Fibroblast of skin of right quadriceps (primary cell): Measurements from ENCODE around the gene RANBP2.

Experiments
- DNase-seq: peaks from one replicate; pipeline ENCODE4 v3.0.0-alpha.2; 2013

The RANBP2 gene

DNA sequence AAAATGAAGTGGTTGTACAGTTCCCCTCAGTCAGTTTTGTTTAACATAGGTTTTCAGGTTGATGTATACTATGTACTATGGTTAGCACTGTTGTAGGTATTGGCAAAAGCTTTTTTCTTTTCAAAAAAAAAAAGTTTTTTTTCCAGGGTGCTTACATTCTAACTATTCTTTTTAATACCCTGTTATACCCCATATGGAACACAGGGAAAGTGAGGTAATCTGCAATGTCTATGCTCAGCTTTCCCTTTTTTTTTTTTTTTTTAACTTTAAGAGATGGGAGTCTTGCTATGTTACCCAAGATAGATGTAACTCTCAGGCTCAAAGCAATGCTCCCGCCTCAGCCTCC lies 66.7 kb downstream of the RANBP2 start:
- DNase-seq, result no peak

DNA sequence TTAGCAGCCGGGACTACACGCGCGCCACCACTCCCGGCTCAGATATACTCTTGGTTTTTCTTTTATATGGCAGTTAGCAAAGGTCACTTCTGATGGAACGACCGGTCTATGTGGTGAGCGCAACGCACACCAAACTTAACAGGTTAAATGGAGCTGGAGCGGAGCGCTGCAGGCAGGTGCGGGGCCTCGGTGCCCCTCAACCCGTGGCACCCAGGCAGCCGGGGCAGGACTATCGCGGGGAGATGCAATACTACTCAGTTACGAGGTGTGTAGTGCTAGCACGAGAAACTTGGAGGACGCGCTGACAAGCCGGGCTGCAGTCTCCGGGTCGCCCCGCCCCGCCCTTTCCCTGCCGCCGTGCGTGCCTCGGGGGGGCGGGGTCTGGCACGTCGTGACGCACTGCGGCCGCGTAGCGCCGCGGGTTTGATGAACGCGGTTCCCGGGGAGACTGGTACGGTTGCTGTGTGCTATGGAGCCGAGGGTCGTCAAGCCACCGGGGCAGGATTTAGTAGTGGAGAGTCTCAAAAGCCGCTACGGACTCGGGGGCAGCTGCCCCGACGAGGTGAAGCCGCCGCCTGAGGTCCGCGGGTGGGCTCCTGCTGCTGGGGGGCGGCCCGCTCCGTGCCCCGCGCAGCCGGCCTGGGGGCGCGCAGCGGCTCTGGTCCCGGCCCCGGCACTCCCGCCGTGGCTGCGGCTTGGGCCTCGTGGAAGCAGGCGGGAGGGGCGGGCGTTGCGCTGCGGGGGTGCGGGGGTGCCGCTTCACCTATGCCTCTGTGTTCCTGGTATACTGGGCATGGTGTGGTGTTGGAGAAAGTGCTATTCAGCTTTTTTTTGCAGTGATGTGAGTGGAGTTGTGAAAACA lies 67.3 kb downstream of the RANBP2 start, which contains the start of gene CCDC138:
Gene CCDC138, plus strand, starts transcription at position 418 of the 862 bp plus-strand sequence. Its CDS starts 52 bp downstream, at position 470.
- DNase-seq, result peak; percentile 86

DNA sequence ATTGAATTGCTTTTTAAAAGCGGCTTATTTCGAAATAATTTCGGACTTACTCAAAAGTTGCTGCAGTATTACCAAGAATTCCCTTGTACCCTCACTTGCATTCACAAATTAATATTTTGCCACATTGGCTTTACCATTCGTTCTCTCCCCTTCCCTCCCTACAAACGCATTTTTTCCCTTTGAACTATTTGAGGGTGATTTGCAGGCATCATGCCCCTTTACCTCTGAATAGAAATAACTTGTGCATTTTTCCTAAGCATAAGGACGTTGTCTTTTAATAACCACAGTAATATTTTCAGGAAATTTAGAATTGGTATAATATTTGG lies 67.9 kb downstream of the RANBP2 start:
- DNase-seq, result no peak

DNA sequence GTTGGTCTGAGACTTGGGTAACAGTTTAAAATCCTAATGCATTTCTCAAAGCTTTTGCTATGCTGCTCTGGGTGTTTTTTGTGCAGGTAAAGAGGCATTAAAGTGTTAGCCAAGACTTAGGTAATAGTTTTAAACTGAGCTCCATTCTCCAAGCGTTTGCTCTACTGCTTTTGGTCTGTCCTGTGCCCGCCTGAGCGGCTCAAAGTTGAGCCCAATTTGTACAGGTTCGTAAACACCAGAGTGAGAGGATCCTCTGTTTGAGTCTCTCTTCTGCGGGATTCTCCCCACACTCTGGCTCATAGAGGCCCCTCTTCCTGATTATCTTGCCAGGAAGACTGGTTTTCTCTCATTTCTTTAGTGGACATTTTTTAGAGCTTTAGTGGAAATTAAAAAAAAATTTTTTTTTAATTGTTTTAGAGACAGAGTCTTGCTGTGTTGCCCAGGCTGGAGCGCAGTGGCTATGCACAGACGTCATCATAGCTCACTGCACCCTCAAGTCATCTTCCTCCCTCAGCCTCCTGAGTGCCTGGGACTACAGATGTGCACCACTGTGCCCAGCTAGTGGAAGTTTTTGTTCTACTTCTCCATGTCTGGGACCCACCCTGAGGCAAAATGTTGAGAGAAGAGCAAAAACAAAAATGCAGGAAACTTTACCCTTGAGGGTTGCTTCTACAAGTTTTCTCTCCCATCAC lies 83.9 kb downstream of the RANBP2 start:
- no peak for DNase-seq

DNA sequence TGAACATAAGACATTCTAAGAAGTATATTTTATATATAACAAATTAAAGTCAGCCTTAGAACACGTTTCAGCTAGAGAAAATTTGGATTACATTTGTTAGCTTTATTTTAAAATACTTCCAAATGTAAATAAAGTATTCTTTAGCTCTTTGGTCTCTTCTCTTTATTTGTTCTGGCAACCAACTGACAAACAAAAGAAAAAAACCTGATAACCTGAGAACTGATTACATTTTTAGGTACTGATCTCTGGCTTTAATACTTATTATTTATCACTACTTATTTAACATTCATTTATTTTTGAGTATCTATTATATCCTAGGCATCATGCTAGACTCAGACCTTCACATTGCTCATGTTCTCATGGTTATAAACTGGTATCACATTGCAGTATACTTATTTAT lies 85.8 kb downstream of the RANBP2 start:
- DNase-seq, result no peak

DNA sequence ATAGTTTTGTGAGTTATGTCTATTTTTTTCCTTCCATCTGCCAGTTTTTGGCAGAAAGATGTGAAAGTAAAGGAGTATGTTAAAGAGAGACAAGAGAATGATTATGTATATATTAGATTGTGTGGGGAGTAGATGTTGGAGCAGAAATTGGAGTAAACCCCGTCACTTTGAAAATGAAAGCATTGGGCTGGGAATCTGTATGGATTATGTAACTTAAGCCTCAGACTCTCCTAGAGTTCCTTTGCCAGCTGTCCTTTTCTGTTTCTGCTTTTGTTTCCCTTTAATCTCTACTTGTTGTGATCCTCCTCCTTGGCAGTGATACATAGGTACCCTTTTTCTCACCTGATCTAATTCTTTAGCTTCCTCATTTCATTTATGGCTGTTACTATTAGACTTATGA lies 86.5 kb downstream of the RANBP2 start:
- no peak for DNase-seq

DNA sequence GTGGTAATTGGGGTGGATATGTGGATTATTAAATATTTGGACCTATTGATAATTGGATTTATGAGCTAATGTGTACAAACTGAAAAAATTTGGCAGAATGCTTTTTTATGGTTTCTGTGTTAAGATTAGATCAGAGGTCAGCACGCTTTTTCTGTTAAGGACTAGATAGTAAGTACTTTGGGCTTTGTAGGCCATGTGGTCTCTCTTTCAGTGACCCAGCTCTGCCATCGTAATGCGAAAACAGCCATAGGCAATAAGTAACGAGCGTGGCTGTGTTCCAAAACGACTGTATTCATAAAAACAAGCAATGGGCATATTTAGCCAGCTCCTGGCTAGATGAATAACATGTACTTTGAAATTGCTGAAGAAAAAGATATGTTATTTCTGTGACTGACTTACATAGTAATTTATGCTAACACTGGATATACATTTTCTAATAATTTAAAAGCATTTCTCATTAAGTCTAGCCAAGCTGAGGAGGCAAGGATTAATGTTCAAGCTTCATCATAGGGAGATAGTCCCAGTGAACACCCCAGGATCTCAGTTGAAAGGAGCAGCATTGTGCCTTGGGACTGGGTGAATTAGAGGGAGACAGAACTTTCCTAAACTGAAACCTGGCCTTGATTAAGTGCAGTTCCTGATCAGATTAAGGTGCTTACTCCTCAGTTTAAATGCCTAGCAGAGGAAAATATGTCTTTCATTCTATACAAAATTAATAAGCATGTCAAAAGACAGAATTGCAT lies 87.3 kb downstream of the RANBP2 start:
- no peak for DNase-seq

DNA sequence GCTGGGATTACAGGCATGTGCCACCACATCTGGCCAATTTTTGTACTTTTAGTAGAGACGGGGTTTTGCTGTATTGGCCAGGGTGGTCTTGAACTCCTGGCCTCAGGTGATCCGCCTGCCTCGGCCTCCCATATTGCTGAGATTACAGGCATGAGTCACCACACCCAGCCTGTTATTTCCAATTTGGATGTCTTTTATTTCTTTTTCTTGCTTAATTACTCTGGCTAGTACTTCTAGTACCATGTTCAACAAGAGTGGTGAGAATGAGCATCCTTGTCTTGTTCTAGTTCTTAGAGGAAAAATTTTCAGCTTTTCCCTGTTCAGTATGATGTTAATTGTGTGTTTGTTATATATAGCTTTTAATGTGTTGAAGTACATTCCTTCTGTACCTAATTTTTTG lies 90.7 kb downstream of the RANBP2 start:
- DNase-seq, result no peak

DNA sequence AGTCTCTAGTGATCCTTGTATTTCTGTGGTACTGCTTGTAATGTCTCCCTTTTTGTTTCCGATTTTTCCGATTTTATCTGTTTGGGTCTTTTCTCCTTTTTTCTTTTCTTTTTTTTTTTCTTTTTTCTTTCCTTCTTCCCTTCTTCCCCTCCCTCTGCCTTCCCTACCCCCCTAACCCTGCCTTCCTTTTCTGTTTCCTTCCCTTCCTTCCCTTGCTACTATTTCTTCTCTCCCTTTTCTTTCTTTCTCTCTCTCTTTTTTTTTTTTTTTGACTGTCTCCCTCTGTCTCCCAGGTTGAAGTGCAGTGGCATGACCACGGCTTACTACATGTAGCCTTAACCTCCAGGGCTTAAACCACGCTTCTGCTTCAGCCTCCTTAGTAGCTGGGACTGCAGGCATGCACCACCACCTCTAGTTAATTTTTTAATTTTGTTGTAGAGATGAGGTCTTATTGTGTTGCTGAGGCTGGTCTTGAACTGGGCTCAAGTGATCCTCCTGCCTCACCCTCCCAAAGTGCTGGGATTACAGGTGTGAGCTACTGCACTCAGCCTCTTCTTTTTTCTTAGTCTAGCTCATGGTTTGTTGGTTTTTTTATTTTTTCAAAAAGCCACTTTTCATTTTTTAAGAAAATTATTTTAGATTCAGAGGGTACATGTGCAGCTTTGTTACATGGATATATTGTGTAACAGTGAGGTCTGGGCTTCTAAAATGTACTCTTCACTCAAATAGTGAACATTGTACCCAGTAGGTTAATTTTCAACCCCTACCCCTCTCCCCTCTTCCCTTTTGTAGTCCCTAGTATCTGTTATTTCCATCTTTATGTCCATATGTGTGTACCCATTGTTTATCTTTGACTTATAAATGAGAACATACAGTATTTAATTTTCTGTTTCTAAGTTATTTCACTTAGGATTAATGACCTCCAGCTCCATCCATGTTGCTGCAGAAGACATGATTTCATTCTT lies 92.0 kb downstream of the RANBP2 start:
- no peak for DNase-seq

DNA sequence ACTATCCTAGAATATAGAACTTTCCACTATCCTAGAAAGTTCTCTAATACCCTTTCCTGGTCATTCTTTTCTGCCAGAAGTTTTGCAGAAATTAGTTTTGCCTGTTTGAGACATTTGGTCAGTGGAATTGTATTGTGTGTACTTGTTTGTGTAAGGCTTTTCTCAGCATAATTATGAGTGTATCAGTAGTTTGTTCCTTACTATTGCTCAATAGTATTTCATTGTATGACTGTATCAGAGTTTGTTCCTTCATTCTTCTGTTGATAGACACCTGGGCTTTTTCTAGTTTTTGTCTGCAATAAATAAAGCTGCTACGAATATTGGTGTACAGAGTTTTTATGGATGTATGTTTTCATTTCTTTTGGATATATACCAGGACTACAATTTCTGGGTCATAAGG lies 94.5 kb downstream of the RANBP2 start:
- DNase-seq, result no peak

DNA sequence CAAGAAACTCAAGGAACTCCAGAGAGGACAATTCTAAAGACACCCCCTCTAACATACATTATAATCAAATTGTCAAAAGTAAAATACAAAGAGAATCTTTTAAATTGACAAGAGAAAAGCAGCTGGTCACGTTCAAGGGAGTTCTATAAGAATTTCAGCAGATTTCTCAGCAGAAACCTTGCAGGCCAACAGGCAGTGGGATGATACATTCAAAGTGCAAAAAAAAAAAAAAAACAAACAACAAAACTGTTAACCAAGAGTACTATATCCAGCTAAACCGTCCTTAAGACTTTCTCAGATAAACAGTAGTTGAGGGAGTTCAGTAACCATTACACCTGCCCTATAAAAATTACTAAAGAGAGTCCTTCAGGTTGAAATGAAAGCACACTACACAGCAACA lies 101.2 kb downstream of the RANBP2 start:
- no peak for DNase-seq

DNA sequence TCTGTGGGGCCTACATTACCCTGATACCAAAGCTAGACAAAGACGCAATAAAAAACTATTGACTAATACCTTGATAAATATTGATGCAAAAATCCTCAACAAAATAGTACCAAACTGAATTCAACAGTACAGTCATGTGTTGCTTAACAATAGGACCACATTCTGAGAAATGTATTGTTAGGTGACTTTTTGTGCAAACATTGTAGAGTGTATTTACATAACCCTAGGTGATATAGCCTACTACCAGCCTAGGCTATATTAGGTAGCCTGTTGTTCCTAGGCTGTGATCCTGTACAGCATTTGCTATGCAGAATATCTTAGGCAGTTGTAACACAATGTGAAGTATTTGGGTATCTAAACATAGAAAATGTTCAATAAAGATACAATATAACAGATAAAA lies 104.0 kb downstream of the RANBP2 start:
- DNase-seq, result no peak

DNA sequence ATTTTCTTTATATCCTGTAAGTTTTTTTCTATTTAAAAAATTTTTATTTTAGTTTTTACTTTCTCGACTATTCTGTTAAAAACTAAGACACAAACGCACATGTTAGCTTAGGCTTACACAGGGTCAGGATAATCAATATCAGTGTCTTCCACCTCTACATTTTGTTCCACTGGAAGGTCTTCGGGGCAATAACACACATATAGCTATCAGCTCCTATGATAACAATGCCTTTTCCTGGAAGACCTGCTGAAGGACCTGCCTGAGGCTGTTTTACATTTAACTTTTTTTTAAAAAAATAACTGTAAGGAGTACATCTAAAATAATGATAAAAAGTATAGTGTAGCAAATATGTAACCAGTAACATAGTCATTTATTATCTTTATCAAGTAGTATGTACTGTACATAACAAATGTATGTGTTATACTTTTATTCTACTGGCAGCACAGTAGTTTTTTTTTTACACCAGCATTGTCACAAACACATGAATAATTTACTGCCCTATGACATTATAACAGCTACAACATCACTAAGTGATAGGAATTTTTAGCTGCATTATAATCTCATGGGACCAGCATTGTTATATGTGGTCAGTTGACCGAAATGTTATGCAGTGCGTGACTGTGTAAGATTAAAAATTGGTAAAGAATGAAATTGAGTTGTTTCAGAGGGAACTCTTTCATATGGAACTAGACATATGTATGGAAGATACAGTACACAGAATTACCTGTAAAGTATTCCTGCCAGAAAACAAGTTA lies 105.2 kb downstream of the RANBP2 start:
- DNase-seq, result no peak

DNA sequence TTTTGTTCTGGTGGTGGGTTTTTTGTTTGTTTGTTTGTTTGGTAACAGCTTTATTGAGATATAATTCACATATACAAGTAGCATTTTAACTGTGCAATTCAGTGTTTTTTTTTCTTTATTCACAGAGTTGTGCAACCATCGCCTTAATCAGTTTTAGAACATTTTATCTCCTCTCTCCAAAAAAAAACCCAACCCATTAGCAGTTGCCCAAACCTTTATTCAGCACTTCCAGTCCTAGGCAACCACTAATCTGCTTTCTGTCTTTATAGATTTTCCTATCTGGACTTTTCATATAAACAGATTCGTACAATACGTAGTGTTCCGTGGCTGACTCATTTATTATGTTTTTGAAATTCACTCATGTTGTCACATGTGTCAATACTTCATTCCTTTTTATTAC lies 106.0 kb downstream of the RANBP2 start:
- no peak for DNase-seq

DNA sequence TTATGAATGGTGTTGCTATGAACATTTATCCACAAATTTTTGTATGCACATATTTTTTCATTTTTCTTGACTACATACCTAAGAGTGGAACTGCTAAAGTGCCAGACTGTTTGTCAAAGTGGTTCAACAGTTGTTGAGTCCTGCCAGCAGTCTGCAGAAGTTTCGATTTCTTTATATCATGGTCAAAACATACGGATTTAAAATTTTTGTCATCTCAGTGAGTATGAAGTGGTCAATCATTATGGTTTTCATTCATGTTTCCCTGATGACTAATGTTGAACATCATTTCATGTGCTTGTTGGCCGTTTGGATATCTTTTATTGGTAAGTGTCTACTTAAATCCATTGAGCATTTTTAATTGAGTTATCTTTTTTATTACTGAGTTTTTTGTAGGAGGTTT lies 106.5 kb downstream of the RANBP2 start:
- no peak for DNase-seq

DNA sequence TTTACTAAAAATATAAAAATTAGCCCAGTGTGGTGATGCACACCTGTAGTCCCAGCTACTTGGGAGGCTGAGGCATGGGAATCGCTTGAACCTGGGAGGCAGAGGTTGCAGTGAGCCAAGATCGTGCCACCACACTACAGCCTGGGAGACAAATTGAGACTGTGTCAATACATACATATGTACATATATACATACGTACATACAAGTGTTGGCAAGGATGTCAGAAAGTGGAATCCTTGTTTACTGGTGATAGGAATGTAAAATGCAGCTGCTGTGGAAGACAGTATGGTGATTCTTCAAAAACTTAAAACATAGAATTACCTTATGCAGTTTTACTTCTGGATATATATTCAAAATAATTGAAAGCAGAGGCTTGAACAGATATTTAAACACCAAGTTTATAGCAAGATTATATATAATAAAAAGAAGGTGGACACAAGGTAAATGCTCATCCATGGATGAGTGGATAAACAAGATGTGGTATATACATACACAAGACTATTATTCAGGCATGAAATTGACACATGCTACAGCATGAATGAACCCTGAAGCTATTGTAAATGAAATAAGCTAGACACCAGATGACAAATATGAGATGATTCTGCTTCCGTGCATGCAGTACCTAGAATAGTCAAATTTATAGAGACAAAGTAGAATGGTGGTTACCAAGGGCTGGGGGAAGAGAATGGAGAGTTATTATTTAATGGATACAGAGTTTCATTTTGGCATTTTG lies 110.5 kb downstream of the RANBP2 start:
- no peak for DNase-seq

DNA sequence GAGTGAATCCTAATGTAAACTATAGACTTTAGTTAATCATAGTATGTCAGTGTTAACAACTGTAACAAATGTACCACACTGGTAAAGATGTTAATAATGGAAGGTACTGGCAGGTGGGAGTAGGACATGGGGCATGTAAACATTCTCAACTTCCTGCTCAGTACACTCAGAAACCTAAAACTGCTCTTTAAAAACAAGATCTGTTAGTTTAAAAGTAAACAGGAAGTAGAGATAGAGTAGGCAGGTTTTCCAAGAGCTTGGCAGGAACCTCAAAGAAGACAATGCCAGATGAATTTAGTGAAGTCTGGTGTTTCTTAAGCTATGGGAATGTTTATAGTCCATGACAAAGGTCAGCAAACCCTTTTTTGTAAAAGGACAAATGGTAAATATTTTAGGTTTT lies 113.9 kb downstream of the RANBP2 start:
- DNase-seq, result no peak

DNA sequence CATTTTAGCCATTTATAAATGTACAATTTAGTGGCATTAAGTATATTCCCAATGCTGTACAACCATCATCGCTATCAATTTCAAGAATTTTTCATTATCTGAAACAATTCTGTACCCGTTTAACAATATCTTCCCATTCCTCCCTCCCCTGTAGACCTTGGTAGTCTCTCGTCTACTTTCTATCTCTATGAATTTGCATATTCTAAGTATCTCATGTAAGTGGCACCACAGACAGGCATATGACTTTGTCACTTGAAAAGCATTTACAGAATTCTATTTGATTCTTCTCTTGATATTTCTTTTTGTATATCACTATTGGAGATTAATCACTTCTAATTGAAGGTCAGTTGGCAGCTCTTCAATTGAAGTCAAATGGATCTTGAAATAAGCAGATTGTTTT lies 115.3 kb downstream of the RANBP2 start:
- DNase-seq, result no peak

DNA sequence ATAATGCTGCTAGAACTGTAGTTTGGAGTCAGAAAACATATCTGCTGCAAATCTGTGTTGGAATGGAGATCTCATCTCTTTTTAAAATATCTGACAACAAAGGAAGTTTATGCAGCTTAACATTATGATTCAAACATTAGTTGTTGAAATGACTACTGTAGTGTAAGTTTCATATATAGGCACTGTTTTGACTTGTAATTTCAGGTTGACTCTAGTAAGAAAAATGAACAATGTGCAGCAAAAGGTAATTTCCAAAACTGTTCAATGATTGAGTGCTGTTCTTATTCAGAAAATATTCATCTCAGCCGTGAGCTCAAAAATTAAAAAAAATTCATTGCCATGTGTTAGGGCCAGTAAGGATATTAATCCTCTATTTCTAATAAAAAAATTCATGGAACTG lies 115.8 kb downstream of the RANBP2 start:
- DNase-seq, result no peak
